ENCODE measurements around the gene IFT88. TPM values are rescaled to one million over a fixed set of nuclear protein-coding genes. Genes with fewer than 3 reads are reported as not detected.
A peak's percentile ranks its signal among the peaks of the same experiment; 100 is the strongest.

The IFT88 gene
- total RNA-seq, 6 experiments from 2014 or later, result 8.2 to 9.5 (median 9.0) TPM

GRCh38 chr13:20721454-20722357, 154.7 kb downstream of the IFT88 start:
- Mint-ChIP-seq H3K4me3 (peak overlapping the region; percentile 75), H3K36me3 (ENCODE audit: low read depth) (no peaks in the 10 kb centered on the region), H3K9me3 (no peaks in the 10 kb centered on the region), H3K27ac (no peak overlapping the region), H3K27me3 (ENCODE audit: insufficient read depth) (peaks cover 6% of the 10 kb centered on the region), H3K4me1 (ENCODE audit: low read depth) (peaks cover 13% of the 10 kb centered on the region)
- peak; percentile 56 for DNase-seq
- TF ChIP-seq CTCF (IDR thresholded peaks at IDR 0.05), result peak; percentile 20

GRCh38 chr13:20727856-20728255, 160.9 kb downstream of the IFT88 start:
- no peak overlapping the region for H3K27ac Mint-ChIP-seq
- 0 out of 2 replicates have a peak, but pooled peaks cover 2% of the 10 kb centered on the region for H3K27me3 Mint-ChIP-seq (ENCODE audit: insufficient read depth)
- no peak for DNase-seq
- H3K9me3 Mint-ChIP-seq, result no peaks in the 10 kb centered on the region
- TF ChIP-seq CTCF (IDR thresholded peaks at IDR 0.05), result no peak
- no peak overlapping the region for H3K4me3 Mint-ChIP-seq
- H3K4me1 Mint-ChIP-seq (ENCODE audit: low read depth), result peaks cover 2% of the 10 kb centered on the region
- H3K36me3 Mint-ChIP-seq (ENCODE audit: low read depth), result peaks cover 18% of the 10 kb centered on the region

GRCh38 chr13:20728579-20729311, 161.8 kb downstream of the IFT88 start:
- no peak for DNase-seq
- Mint-ChIP-seq H3K4me1 (ENCODE audit: low read depth) (no peaks in the 10 kb centered on the region), H3K9me3 (no peaks in the 10 kb centered on the region), H3K36me3 (ENCODE audit: low read depth) (peaks cover 18% of the 10 kb centered on the region), H3K27me3 (ENCODE audit: insufficient read depth) (peaks cover 2% of the 10 kb centered on the region; the same call in 1 of the 2 replicates), H3K4me3 (no peak overlapping the region), H3K27ac (no peak overlapping the region)
- TF ChIP-seq CTCF (IDR thresholded peaks at IDR 0.05), result no peak

- Mint-ChIP-seq H3K27ac (no peak overlapping the region), H3K9me3 (no peaks in the 10 kb centered on the region)
- DNase-seq, result no peak
Measured at GRCh38 chr13:20729633-20730585, 163.0 kb downstream of the IFT88 start.

More at GRCh38 chr13:20729633-20730585, 163.0 kb downstream of the IFT88 start:
- Mint-ChIP-seq H3K4me1 (ENCODE audit: low read depth) (no peaks in the 10 kb centered on the region), H3K4me3 (no peak overlapping the region), H3K27me3 (ENCODE audit: insufficient read depth) (peaks cover 2% of the 10 kb centered on the region; the same call in 1 of the 2 replicates), H3K36me3 (ENCODE audit: low read depth) (peaks cover 18% of the 10 kb centered on the region)
- TF ChIP-seq CTCF (IDR thresholded peaks at IDR 0.05), result no peak
